Measurements from ENCODE around the gene ABCA3. TPM values are rescaled to one million over a fixed set of nuclear protein-coding genes. Genes with fewer than 3 reads are reported as not detected.

ABCA3 gene
- total and polyA plus RNA-seq, 2 donors (not counting 1 experiment from before 2014, with no cell fraction given) = 3.1 to 5.1 TPM

GRCh38 chr16:2257726-2258125 is 82.8 kb downstream of the ABCA3 start:
- Mint-ChIP-seq H3K27me3 (no peaks in the 10 kb centered on the region), H3K9me3 (ENCODE audit: insufficient read depth) (no peaks in the 10 kb centered on the region), H3K4me3 (no peak overlapping the region), H3K4me1 (peaks cover 10% of the 10 kb centered on the region), H3K27ac (no peak overlapping the region)
- Histone ChIP-seq H3K79me2 (ENCODE audit: control insufficient read depth, insufficient read depth, low read length) (peaks cover 10% of the 10 kb centered on the region), H3K27me3 (replicated peaks in 1 of 4; ENCODE audit: control extremely low read depth in 1 of 4, control insufficient read depth in 3 of 4, insufficient read depth in 4 of 4, low read length in 3 of 4) (no peaks in the 10 kb centered on the region), H3K4me2 (replicated peaks; ENCODE audit: low read depth, low read length, poor library complexity, severe bottlenecking) (no peak overlapping the region), H3K9me3 (ENCODE audit: control extremely low read depth in 1 of 3, control insufficient read depth in 2 of 3, insufficient read depth in 1 of 3, low read length in 2 of 3) (no peaks in the 10 kb centered on the region), H2AFZ (ENCODE audit: insufficient read depth, low read depth, low read length, poor library complexity, severe bottlenecking) (no peak overlapping the region), H3K27ac (ENCODE audit: low read length in 2 of 2) (no peak overlapping the region), H3K36me3 (replicated peaks in 1 of 2; ENCODE audit: control extremely low read depth in 1 of 2, control insufficient read depth in 1 of 2, extremely low read depth in 1 of 2, insufficient read depth in 2 of 2, low read length in 1 of 2) (peaks cover 4 to 73% of the 10 kb centered on the region in 2 experiments), H3K4me3 (ENCODE audit: control extremely low read depth in 1 of 5, extremely low read depth in 1 of 5, insufficient read depth in 1 of 5, low read depth in 2 of 5, low read length in 4 of 5) (no peak overlapping the region), H4K20me1 (ENCODE audit: control insufficient read depth, insufficient read depth, low read length, poor library complexity, severe bottlenecking) (peaks cover 37% of the 10 kb centered on the region), H3K4me1 (ENCODE audit: control insufficient read depth in 2 of 2, insufficient read depth in 2 of 2, low read length in 2 of 2) (peaks cover 0 to 15% of the 10 kb centered on the region in 2 donors), H3K9ac (ENCODE audit: low read length) (no peak overlapping the region)
- ChIA-PET CTCF (interaction anchor here (0.9 to 1.4 kb wide), 2 partner anchors 63 to 250 kb away, joined by 3 to 4 read pairs; no protein-coding TSS in a partner anchor), POLR2A (interaction anchor here (0.6 kb wide), 1 partner anchor 35 kb away, joined by 6 read pairs; no protein-coding TSS in a partner anchor)
- WGBS (ENCODE audit: insufficient coverage) = 97% methylated on average over 4 of the region's 6 CpGs
- no peak for TF ChIP-seq CTCF (IDR thresholded peaks at IDR 0.05)
- TF ChIP-seq EZH2 (IDR thresholded peaks at IDR 0.05; ENCODE audit: borderline replicate concordance, insufficient read depth, low read depth, low read length, poor library complexity, severe bottlenecking) = no peak
- no peak for DNase-seq
- no peak for ATAC-seq (ENCODE audit: low read depth)
- intact Hi-C loops (cut with micrococcal nuclease) = loop anchor here (10.0 kb wide), 1 partner anchor 233 kb away; the partner anchor contains the start of gene NHERF2

GRCh38 chr16:2256531-2257140 is 83.9 kb downstream of the ABCA3 start:
- ChIA-PET CTCF (no interaction called here), POLR2A (no interaction called here)
- Histone ChIP-seq H3K27ac (ENCODE audit: low read length in 2 of 2) (no peak overlapping the region), H3K4me2 (replicated peaks; ENCODE audit: low read depth, low read length, poor library complexity, severe bottlenecking) (no peak overlapping the region), H3K36me3 (replicated peaks in 1 of 2; ENCODE audit: control extremely low read depth in 1 of 2, control insufficient read depth in 1 of 2, extremely low read depth in 1 of 2, insufficient read depth in 2 of 2, low read length in 1 of 2) (peaks cover 0 to 62% of the 10 kb centered on the region in 2 experiments), H3K4me3 (ENCODE audit: control extremely low read depth in 1 of 5, extremely low read depth in 1 of 5, insufficient read depth in 1 of 5, low read depth in 2 of 5, low read length in 4 of 5) (no peak overlapping the region), H3K79me2 (ENCODE audit: control insufficient read depth, insufficient read depth, low read length) (peaks cover 4% of the 10 kb centered on the region), H4K20me1 (ENCODE audit: control insufficient read depth, insufficient read depth, low read length, poor library complexity, severe bottlenecking) (peaks cover 26% of the 10 kb centered on the region), H3K9me3 (ENCODE audit: control extremely low read depth in 1 of 3, control insufficient read depth in 2 of 3, insufficient read depth in 1 of 3, low read length in 2 of 3) (no peaks in the 10 kb centered on the region), H3K9ac (ENCODE audit: low read length) (no peak overlapping the region), H3K27me3 (replicated peaks in 1 of 4; ENCODE audit: control extremely low read depth in 1 of 4, control insufficient read depth in 3 of 4, insufficient read depth in 4 of 4, low read length in 3 of 4) (no peaks in the 10 kb centered on the region), H2AFZ (ENCODE audit: insufficient read depth, low read depth, low read length, poor library complexity, severe bottlenecking) (no peak overlapping the region), H3K4me1 (ENCODE audit: control insufficient read depth in 2 of 2, insufficient read depth in 2 of 2, low read length in 2 of 2) (peaks cover 3 to 26% of the 10 kb centered on the region in 2 donors)
- H3K4me3 Mint-ChIP-seq = no peak overlapping the region
- no peaks in the 10 kb centered on the region for H3K9me3 Mint-ChIP-seq (ENCODE audit: insufficient read depth)
- no peak overlapping the region for H3K27ac Mint-ChIP-seq
- DNase-seq (no peak), ATAC-seq (ENCODE audit: low read depth) (no peak)
- intact Hi-C loops (cut with micrococcal nuclease) = loop anchor here (10.0 kb wide), 1 partner anchor 232 kb away; the partner anchor contains the start of gene NHERF2
- peaks cover 17% of the 10 kb centered on the region for H3K4me1 Mint-ChIP-seq
- 98% methylated on average over 7 of the region's 12 CpGs for WGBS (ENCODE audit: insufficient coverage)
- TF ChIP-seq CTCF (IDR thresholded peaks at IDR 0.05) = no peak
- no peak for TF ChIP-seq EZH2 (IDR thresholded peaks at IDR 0.05; ENCODE audit: borderline replicate concordance, insufficient read depth, low read depth, low read length, poor library complexity, severe bottlenecking)
- no peaks in the 10 kb centered on the region for H3K27me3 Mint-ChIP-seq

All from B cell (primary cell).